PC-3 (cell line): Measurements from ENCODE around the gene GRIN2A.

Experiments used
- CTCF ChIP-seq: fragments of 300-600 bp; sonication (generic); conservative IDR thresholded peaks from 2 replicates; pipeline ENCODE4 v1.5.1; 2017; ENCODE audit warnings: antibody characterized with exemption, low read depth, mild to moderate bottlenecking, low read length
- EZH2 ChIP-seq: fragments of 300-600 bp; sonication (generic); IDR thresholded peaks from one replicate; pipeline ENCODE4 v1.6.1; 2017; ENCODE audit warnings: antibody characterized with exemption, mild to moderate bottlenecking, low read length; ENCODE audit not compliant: unreplicated experiment

GRCh38 chr16:10189861-10190390, 7.7 kb upstream of the GRIN2A start:
- TF ChIP-seq CTCF (no peak), EZH2 (no peak)
